Activated T-helper 1 cell treated with anti-CD3 and anti-CD28 coated beads, Interleukin-2, amount 50 U/mL, for 16 hours (primary cell): ENCODE measurements around the gene POLR1D.

Experiments
- DNase-seq, 2 donors: peaks; one replicate each; pipeline ENCODE4 v3.0.0-alpha.2; 2020; ENCODE audit warnings: low read depth in 1 of 2, low spot score in 1 of 2

The POLR1D gene, protein sequence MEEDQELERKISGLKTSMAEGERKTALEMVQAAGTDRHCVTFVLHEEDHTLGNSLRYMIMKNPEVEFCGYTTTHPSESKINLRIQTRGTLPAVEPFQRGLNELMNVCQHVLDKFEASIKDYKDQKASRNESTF

GRCh38 chr13:27621366-27622101 is at the start of gene POLR1D:
Gene POLR1D, plus strand, starts transcription at chr13:27621892. Its CDS starts 92 bp downstream, at chr13:27621984.
- peak; percentile 65 to 76 for DNase-seq

- DNase-seq: no peak
Observed at GRCh38 chr13:27572234-27572901, 49.3 kb upstream of the POLR1D start.

DNA sequence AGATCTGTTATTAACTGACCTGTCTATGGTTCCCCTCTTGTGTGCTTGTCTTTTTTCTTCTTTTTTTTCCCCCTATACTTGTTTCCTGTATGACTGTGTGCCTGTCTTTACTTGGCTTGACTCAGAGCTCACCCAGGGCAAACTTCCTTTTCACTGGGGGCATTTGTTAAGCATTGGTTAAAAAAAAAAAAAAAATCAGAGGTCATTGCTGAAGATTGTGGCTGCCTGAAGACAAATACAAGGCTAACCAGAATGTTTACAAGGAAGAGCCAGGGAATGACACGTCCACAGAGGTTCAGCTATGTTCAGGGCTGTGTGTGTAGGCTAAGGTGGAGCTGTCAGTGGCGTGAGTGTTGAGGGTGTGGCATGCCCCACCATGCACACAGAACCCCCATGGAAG is 48.4 kb upstream of the POLR1D start:
- DNase-seq: no peak

- no peak for DNase-seq
Observed at GRCh38 chr13:27574661-27575060, 47.0 kb upstream of the POLR1D start.

DNA sequence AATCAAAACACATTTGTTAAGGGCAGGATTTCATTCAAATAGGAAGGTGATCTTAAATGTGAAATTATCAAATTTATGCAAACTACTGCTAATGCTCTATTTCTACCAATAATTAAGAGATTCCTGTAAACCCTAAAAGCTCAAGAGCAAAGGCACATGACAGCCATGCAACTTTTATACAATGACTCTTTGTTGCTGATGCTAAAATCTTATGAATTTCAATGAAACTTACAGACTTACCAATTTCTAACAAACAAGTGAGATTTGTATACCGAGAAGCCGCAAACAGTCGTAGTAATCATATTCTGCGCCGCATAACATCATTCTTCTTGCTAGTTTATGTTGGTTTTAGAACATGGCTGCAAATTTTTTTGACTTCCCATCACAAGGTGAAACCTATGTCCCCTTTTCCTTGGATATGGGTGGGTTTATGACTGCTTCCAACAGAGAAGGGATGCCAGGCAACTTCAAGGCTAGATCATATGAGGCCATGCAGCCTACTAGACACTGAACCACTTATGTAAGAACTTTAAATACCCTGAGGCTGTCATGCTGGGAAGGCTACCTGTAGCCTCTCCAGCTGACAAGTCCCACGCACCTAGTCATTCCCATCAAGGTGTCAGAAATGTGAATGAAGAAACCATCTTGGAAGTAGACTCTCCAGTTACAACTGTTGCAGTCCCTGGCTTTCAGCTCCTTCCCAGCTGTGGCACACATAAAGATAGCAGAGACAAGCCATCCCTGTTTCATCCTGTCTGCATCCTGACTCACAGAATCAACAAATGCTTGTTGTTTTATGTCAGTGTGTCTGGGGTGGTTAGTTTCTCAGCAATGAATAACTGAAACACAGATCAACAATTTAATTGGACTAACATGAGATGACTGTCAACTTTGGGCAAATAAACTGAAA is 43.3 kb upstream of the POLR1D start:
- no peak for DNase-seq

DNA sequence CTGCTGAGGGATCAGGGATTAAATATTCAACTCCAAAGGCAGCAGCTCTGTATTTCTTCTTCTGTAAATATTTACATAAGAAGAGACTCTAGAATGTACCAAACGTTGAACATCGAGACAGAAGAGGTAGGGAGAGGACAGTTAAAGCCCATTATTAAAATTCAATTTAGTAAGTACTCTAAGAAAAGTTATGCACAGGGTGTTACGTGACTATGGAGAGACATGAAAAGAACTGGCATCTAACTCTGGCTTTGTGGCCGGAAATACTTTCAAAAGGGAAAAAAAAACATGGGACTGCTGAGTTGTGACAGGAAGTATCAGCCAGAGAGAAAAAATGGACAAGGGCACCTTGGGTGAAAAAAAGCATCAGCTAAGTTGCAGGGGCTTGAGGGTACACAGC is 38.0 kb upstream of the POLR1D start:
- no peak for DNase-seq

GRCh38 chr13:27587095-27587746 is 34.5 kb upstream of the POLR1D start:
- no peak for DNase-seq

GRCh38 chr13:27588405-27588804 is 33.3 kb upstream of the POLR1D start:
- no peak for DNase-seq

DNA sequence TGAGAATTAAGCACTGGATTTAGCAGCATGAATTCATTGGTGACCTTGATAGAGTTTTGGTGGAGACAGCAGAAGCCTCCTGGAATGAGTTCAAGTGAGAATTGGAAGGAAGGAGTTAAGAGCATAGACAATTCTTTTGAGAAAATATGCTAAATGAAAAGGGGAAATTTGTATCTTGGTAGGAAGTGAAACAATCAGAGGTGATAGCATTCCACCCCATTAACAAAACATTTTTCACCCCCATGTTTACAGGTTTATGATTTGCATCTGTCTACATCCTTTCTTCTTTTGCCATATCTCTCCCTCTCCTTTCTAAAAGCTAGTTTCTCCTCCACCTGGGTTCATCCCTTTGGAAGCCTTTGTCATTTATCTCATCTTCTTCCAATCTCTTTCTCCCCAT is 28.8 kb upstream of the POLR1D start:
- no peak for DNase-seq

GRCh38 chr13:27593267-27593666 is 28.4 kb upstream of the POLR1D start:
- no peak for DNase-seq

DNA sequence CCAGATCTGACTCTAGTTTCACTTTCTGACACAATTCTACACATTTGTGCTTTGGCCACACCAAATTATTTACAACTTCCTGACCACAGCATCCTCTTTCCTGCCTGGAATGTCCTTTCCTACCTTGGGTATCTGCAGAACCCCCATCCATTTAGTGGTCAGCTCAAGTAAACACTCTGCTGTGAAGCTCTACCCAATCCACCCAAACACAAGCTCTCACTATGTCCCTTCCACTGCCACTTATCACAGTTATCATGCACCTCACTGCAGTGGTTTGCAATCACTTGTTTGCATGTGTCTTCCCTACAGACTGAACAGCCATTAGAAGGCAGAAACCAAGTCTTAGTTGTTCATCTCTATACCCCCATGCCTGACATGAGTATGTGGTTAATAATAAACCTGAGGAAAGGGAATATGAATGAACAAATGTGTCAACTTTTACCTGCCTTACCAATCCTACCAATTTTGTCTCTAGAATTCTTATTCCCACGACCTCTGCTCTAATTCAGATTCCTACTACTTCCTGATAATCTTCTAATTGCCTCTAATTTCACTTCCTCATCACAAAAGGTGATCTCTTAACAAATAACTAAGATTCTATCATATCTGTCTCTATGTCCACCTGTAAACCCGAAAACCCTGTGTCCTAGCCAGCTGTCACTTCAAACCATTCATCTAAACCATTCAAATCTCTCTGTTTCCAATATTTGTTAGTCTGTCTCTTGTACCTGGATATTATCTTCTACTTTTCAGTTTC is 26.5 kb upstream of the POLR1D start:
- no peak for DNase-seq

DNA sequence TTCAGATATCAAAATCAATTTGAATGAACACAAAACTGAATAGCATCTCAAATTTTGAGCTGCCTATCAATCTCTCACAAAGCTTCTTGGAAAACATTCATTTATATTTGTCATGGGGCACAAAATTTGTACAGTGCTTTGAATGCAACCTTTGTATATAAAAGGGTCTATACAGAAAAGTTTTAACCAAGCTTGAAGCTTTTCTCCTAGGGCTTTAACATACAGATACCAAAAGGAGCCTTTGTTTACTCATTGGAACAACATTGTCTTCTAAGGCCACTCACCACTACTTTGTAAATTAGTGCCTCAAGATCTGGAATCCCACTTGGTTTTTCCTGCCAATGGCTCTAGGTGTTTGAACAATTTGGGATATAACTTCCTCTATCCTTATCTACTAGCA is 22.6 kb upstream of the POLR1D start:
- no peak for DNase-seq

DNA sequence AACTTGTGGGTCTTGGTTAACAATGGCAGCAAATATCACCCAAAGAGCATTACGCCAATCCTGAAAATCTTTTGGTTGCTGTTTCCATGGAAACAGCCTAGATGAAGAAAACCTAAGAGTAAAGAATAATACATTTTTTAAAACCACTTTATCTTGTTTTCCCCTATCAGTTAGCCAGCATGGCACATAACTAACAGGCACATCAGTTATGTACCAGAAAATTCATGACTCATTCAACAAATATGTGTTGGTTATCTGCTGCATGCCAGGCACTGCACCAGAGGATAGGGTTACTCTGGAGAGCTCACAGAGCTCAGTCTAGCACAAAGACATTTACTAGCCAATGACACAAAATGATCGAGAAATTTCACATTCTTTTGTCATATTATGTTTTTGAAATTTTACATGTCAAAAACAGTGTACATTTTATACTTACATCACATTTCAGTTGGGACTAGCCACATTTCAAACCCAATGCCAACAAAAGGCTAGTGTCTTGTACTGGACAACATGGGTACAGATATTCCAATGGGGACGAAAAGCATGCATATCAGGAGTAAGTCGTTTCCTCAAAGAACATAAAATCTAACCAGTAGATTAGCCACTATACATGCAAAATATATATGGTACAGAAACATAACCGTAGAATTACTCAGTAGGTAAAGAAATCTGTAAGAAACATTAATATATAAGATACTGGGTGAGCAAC is 21.7 kb upstream of the POLR1D start:
- DNase-seq: no peak

GRCh38 chr13:27600711-27601110 is 21.0 kb upstream of the POLR1D start:
- DNase-seq: no peak

DNA sequence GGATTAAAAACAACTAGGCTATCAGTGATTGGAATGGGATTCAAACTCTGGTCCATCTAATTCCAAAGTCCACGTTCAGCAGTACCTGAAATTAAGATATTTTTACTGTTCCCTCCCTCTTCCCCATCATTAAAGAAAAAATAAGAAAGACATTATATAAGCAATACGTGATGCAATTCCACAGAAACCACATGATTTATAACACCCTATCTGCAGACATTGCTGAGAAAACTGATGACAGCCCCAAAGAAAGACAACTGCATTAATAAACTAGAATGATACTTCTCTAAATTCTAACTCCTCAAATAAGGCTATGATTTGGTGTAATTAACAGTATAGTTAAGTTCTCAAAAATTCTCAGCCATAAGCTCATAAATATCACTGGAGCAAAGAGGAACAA is 20.5 kb upstream of the POLR1D start:
- DNase-seq: no peak

DNA sequence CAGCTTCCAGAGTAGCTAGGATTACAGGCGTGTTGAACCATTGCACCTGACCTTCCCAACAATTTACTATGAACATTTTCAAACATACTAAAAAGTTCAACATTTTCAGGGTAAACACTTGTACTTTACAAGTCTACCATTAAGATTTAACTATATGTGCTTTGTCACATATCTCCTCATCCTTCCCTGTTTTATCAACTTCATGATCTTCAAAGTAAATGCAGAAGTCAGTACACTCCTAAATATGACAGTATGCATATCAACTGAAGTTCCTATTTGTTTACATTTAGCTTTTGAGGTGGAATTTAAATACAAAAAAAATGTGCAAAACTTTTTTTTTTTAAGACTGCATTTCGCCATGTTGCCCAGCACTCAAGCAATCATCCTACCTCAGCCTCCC is 19.9 kb upstream of the POLR1D start:
- DNase-seq: no peak

- DNase-seq: no peak
Observed at GRCh38 chr13:27605099-27605498, 16.6 kb upstream of the POLR1D start.

DNA sequence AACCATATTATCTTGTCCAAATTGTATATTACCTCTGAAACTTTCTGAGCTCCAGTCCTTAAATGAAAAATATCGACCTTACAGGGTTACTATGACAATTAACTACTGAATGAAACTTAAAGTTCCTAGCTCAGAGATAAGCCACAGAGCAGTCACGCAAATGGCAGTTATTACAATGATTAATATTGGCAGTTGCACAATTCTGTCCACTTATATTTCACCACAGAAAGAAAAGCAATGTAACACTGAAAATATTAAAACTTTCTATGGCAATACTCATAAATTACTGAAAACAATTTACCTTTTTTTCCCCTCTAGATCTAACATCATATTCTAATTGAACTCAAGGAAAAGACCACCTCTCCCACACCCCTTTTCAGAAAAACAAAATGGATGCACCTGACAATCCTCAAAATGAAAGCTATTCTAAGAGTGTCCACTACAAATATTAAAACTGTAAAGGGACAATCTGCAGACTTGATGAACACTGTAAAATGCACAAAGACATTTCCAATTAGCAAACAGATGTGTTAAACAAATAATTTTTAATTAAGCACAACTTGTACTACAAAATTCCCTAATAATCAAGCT is 16.0 kb upstream of the POLR1D start:
- DNase-seq: no peak

- no peak for DNase-seq
Observed at GRCh38 chr13:27607125-27607524, 14.6 kb upstream of the POLR1D start.
